HepG2 (cell line): Measurements from ENCODE around the gene RNF208.
A peak's percentile ranks its signal among the peaks of the same experiment; 100 is the strongest.

ENCODE experiments used
- CTCF ChIP-seq: sonication (generic); formaldehyde crosslinking; IDR thresholded peaks from 2 replicates; pipeline ENCODE4 v1.5.0; 2020; ENCODE audit warnings: mild to moderate bottlenecking, missing genetic modification reagents, moderate library complexity
- HCFC1 ChIP-seq: fragments of 150-350 bp; IDR thresholded peaks from 2 replicates; pipeline ENCODE4 v1.6.1; 2014; ENCODE audit warnings: low read depth, low read length
- HNRNPK ChIP-seq: fragments of 200-400 bp; formaldehyde crosslinking; IDR thresholded peaks from 2 replicates; pipeline ENCODE4 v1.6.1; 2018; ENCODE audit warnings: low read length, low read depth, moderate library complexity, mild to moderate bottlenecking; ENCODE audit not compliant: poor library complexity, severe bottlenecking
- MED1 ChIP-seq: sonication (generic); formaldehyde crosslinking; IDR thresholded peaks from 2 replicates; pipeline ENCODE4 v1.4.0; 2020; ENCODE audit warnings: missing genetic modification reagents
- NFYC ChIP-seq: IDR thresholded peaks from 2 replicates; pipeline ENCODE4 v1.6.1; 2016; ENCODE audit warnings: missing genetic modification reagents, missing compliant biosample characterization
- ZNF34 ChIP-seq: sonication (generic); formaldehyde crosslinking; IDR thresholded peaks from 2 replicates; pipeline ENCODE4 v1.4.0; 2020; ENCODE audit warnings: mild to moderate bottlenecking, missing genetic modification reagents, borderline replicate concordance

GRCh38 chr9:137218754-137219271, 3.2 kb downstream of the RNF208 start:
- 0 out of 2 replicates have a peak, but pooled peaks have one; percentile 33 for TF ChIP-seq NFYC (CRISPR knock-in tag)
- TF ChIP-seq HCFC1 = no peak
- TF ChIP-seq ZNF34 = no peak
- TF ChIP-seq CTCF (CRISPR knock-in tag) = 0 out of 2 replicates have a peak, but pooled peaks have one; percentile 3
- TF ChIP-seq MED1 (CRISPR knock-in tag) = peak; percentile 77
- TF ChIP-seq HNRNPK = no peak
